GM12878 (cell line): Measurements from ENCODE around the gene SLC66A3.

ENCODE experiments used
- CBX3 ChIP-seq: fragments of 200-600 bp; sonication (generic); IDR thresholded peaks from 2 replicates; pipeline ENCODE4 v1.6.1; 2016; ENCODE audit warnings: low read depth, borderline replicate concordance
- CTCF ChIP-seq, 3 experiments: IDR thresholded peaks in 2 of 3; conservative IDR thresholded peaks in 1 of 3; 2 replicates each; pipeline ENCODE4 v1.5.1; 2011; ENCODE audit warnings: low read depth in 3 of 3, low read length in 3 of 3, mild to moderate bottlenecking in 3 of 3, control low read depth in 2 of 3, moderate library complexity in 2 of 3, inconsistent platforms in 1 of 3, mixed read lengths in 1 of 3; ENCODE audit not compliant: control insufficient read depth in 2 of 3, insufficient read depth in 1 of 3; ENCODE audit errors: extremely low read depth in 1 of 3
- E2F8 ChIP-seq: fragments of 450-650 bp; IDR thresholded peaks from 2 replicates; pipeline ENCODE4 v1.6.1; 2018; ENCODE audit warnings: mild to moderate bottlenecking, low read depth, moderate library complexity; ENCODE audit not compliant: partially characterized antibody
- JUND ChIP-seq: IDR thresholded peaks from 2 replicates; pipeline ENCODE4 v1.6.1; 2012; ENCODE audit warnings: low read depth, mild to moderate bottlenecking, low read length, improper control_type of control experiment, moderate library complexity
- POLR2A ChIP-seq: IDR thresholded peaks from 2 replicates; pipeline ENCODE4 v1.6.1; 2011; ENCODE audit warnings: low read depth, mild to moderate bottlenecking, low read length
- POLR2AphosphoS2 ChIP-seq: IDR thresholded peaks from 2 replicates; pipeline ENCODE4 v1.6.1; 2011; ENCODE audit warnings: low read depth, mild to moderate bottlenecking, low read length, improper control_type of control experiment, moderate library complexity
- RAD21 ChIP-seq: IDR thresholded peaks from 2 replicates; pipeline ENCODE4 v1.6.1; 2011; ENCODE audit warnings: mild to moderate bottlenecking, low read depth, low read length, moderate library complexity; ENCODE audit not compliant: insufficient read depth
- RFX5 ChIP-seq: IDR thresholded peaks from 2 replicates; pipeline ENCODE4 v1.6.1; 2011; ENCODE audit warnings: low read depth, low read length, improper control_type of control experiment
- SREBF2 ChIP-seq: IDR thresholded peaks from 2 replicates; pipeline ENCODE4 v1.6.1; 2012; ENCODE audit warnings: mild to moderate bottlenecking, low read length
- USF2 ChIP-seq: IDR thresholded peaks from 2 replicates; pipeline ENCODE4 v1.6.1; 2011; ENCODE audit warnings: low read depth, low read length, improper control_type of control experiment, borderline replicate concordance

GRCh38 chr2:11177871-11178690, 22.8 kb downstream of the SLC66A3 start:
- TF ChIP-seq CBX3: no peak
- TF ChIP-seq CTCF (IDR thresholded peaks at IDR 0.05 in 2 of 3, conservative IDR thresholded peaks at IDR 0.05 in 1 of 3; ENCODE audit: control insufficient read depth in 2 of 3, extremely low read depth in 1 of 3, insufficient read depth in 1 of 3, low read depth in 3 of 3, low read length in 3 of 3): no peak
- no peak for TF ChIP-seq POLR2AphosphoS2
- TF ChIP-seq E2F8: no peak
- TF ChIP-seq USF2: no peak
- TF ChIP-seq RFX5: no peak
- TF ChIP-seq SREBF2: no peak
- TF ChIP-seq POLR2A: no peak
- TF ChIP-seq RAD21: no peak
- no peak for TF ChIP-seq JUND
